WTC11 (cell line): Measurements from ENCODE around the gene KIAA1210. TPM values are rescaled to one million over a fixed set of nuclear protein-coding genes. Genes with fewer than 3 reads are reported as not detected.

ENCODE experiments used
- ATAC-seq: fragments of 200-7000 bp; cut with Tn5 transposase; 2 replicates; pipeline ENCODE4 v1.10.0; 2021; ENCODE audit warnings: mild to moderate bottlenecking, moderate library complexity
- CTCF ChIA-PET: fragments of 300-600 bp; sonication (Branson Sonifier 250); formaldehyde crosslinking; loops from one replicate; lab custom pipeline; 2021; ENCODE audit warnings: antibody characterized with exemption; lab: Charles Lee
- POLR2A ChIA-PET: fragments of 350-600 bp; sonication (Branson Sonifier 250); formaldehyde crosslinking; loops from one replicate; lab custom pipeline; 2021; ENCODE audit warnings: antibody characterized with exemption; lab: Charles Lee
- DNase-seq: peaks from one replicate; pipeline ENCODE4 v3.0.0; 2021; ENCODE audit warnings: low spot score
- H3K27ac Mint-ChIP-seq: 2 replicates; pipeline ENCODE4 v1.8.0; 2021; ENCODE audit warnings: mixed read lengths
- H3K27me3 Mint-ChIP-seq: 2 replicates; pipeline ENCODE4 v1.8.0; 2021; ENCODE audit warnings: low read depth, mild to moderate bottlenecking, moderate library complexity, mixed read lengths
- H3K36me3 Mint-ChIP-seq: 2 replicates; pipeline ENCODE4 v1.8.0; 2021; ENCODE audit warnings: mixed read lengths
- H3K4me1 Mint-ChIP-seq: 2 replicates; pipeline ENCODE4 v1.8.0; 2022; ENCODE audit warnings: mixed read lengths
- H3K4me3 Mint-ChIP-seq: 2 replicates; pipeline ENCODE4 v1.8.0; 2021; ENCODE audit warnings: mild to moderate bottlenecking, moderate library complexity, mixed read lengths
- H3K9me3 Mint-ChIP-seq: 2 replicates; pipeline ENCODE4 v1.8.0; 2021; ENCODE audit warnings: mixed read lengths
- AR ChIP-seq: fragments of 250-450 bp; sonication (Bioruptor Pico); IDR thresholded peaks from 2 replicates; pipeline ENCODE4 v1.9.0; 2021; ENCODE audit warnings: mild to moderate bottlenecking
- CTCF ChIP-seq: fragments of 200-600 bp; IDR thresholded peaks from 2 replicates; pipeline ENCODE4 v1.8.0; 2022; ENCODE audit warnings: antibody characterized with exemption
- E2F1 ChIP-seq: sonication (generic); formaldehyde crosslinking; IDR thresholded peaks from 2 replicates; pipeline ENCODE4 v1.8.0; 2022; ENCODE audit warnings: mild to moderate bottlenecking, missing genetic modification reagents
- E2F4 ChIP-seq: sonication (generic); formaldehyde crosslinking; IDR thresholded peaks from 2 replicates; pipeline ENCODE4 v1.8.1; 2022; ENCODE audit warnings: low read depth, mild to moderate bottlenecking, moderate library complexity, missing genetic modification reagents, borderline replicate concordance
- FOXJ3 ChIP-seq: sonication (generic); formaldehyde crosslinking; IDR thresholded peaks from 2 replicates; pipeline ENCODE4 v1.9.0; 2021; ENCODE audit warnings: missing genetic modification reagents, mild to moderate bottlenecking, borderline replicate concordance
- FOXP1 ChIP-seq: sonication (generic); formaldehyde crosslinking; IDR thresholded peaks from 2 replicates; pipeline ENCODE4 v1.8.0; 2022; ENCODE audit warnings: missing genetic modification reagents, mild to moderate bottlenecking, moderate library complexity, borderline replicate concordance
- IRF2 ChIP-seq: sonication (generic); formaldehyde crosslinking; IDR thresholded peaks from 2 replicates; pipeline ENCODE4 v1.8.0; 2022; ENCODE audit warnings: low read depth, missing genetic modification reagents, borderline replicate concordance
- JUN ChIP-seq: sonication (generic); formaldehyde crosslinking; IDR thresholded peaks from 2 replicates; pipeline ENCODE4 v1.8.0; 2023; ENCODE audit warnings: mild to moderate bottlenecking, missing genetic modification reagents
- MXD4 ChIP-seq: fragments of 250-450 bp; sonication (Bioruptor Pico); IDR thresholded peaks from 2 replicates; pipeline ENCODE4 v1.8.0; 2021; ENCODE audit warnings: mild to moderate bottlenecking, moderate library complexity, borderline replicate concordance
- PRDM15 ChIP-seq: sonication (generic); formaldehyde crosslinking; IDR thresholded peaks from 2 replicates; pipeline ENCODE4 v1.8.0; 2022; ENCODE audit warnings: missing genetic modification reagents
- PREB ChIP-seq: sonication (generic); formaldehyde crosslinking; IDR thresholded peaks from 2 replicates; pipeline ENCODE4 v1.8.1; 2022; ENCODE audit warnings: mild to moderate bottlenecking, missing genetic modification reagents, moderate library complexity, borderline replicate concordance
- STAT6 ChIP-seq: sonication (generic); formaldehyde crosslinking; conservative IDR thresholded peaks from 2 replicates; pipeline ENCODE4 v1.8.1; 2023; ENCODE audit warnings: mild to moderate bottlenecking, low read depth, missing genetic modification reagents, moderate library complexity
- TEAD1 ChIP-seq: sonication (generic); formaldehyde crosslinking; IDR thresholded peaks from 2 replicates; pipeline ENCODE4 v1.8.0; 2022; ENCODE audit warnings: mild to moderate bottlenecking, missing genetic modification reagents
- USF1 ChIP-seq: sonication (generic); formaldehyde crosslinking; IDR thresholded peaks from 2 replicates; pipeline ENCODE4 v1.8.0; 2022; ENCODE audit warnings: mild to moderate bottlenecking, missing genetic modification reagents
- ZMAT4 ChIP-seq: fragments of 250-450 bp; sonication (Bioruptor Pico); IDR thresholded peaks from 2 replicates; pipeline ENCODE4 v1.9.0; 2021; ENCODE audit warnings: mild to moderate bottlenecking
- ZNF219 ChIP-seq: sonication (generic); formaldehyde crosslinking; IDR thresholded peaks from 2 replicates; pipeline ENCODE4 v1.8.0; 2023; ENCODE audit warnings: missing genetic modification reagents, mild to moderate bottlenecking, borderline replicate concordance
- ZNF232 ChIP-seq: sonication (generic); formaldehyde crosslinking; IDR thresholded peaks from 2 replicates; pipeline ENCODE4 v1.8.0; 2022; ENCODE audit warnings: mild to moderate bottlenecking, missing genetic modification reagents
- ZNF263 ChIP-seq: sonication (generic); formaldehyde crosslinking; IDR thresholded peaks from 2 replicates; pipeline ENCODE4 v1.8.1; 2022; ENCODE audit warnings: low read depth, mild to moderate bottlenecking, moderate library complexity, missing genetic modification reagents
- ZNF423 ChIP-seq: fragments of 250-450 bp; sonication (Bioruptor Pico); IDR thresholded peaks from 2 replicates; pipeline ENCODE4 v2.1.2; 2022; ENCODE audit warnings: mild to moderate bottlenecking, moderate library complexity
- ZNF512 ChIP-seq: sonication (generic); formaldehyde crosslinking; IDR thresholded peaks from 2 replicates; pipeline ENCODE4 v1.8.1; 2022; ENCODE audit warnings: missing genetic modification reagents, borderline replicate concordance
- total RNA-seq: library from RNA; stranded (reverse); gene quantifications from 3 replicates; pipeline ENCODE4 v1.2.3, GENCODE V29; 2021

Gene KIAA1210
- total RNA-seq, 1 experiment from 2014 or later, result not detected

GRCh38 chrX:119134466-119134865 is 6.9 kb upstream of the KIAA1210 start:
- no peak for DNase-seq
- TF ChIP-seq USF1 (CRISPR knock-in tag) (no peak), ZNF219 (CRISPR knock-in tag) (no peak), FOXJ3 (CRISPR knock-in tag) (no peak), AR (CRISPR knock-in tag) (no peak), TEAD1 (no peak), JUN (CRISPR knock-in tag) (no peak), ZNF423 (CRISPR knock-in tag) (no peak), ZNF263 (CRISPR knock-in tag) (no peak), PREB (CRISPR knock-in tag) (no peak), ZNF512 (CRISPR knock-in tag) (no peak), E2F4 (no peak), STAT6 (no peak), IRF2 (no peak), PRDM15 (no peak), ZMAT4 (CRISPR knock-in tag) (no peak), E2F1 (no peak), ZNF232 (no peak), FOXP1 (CRISPR knock-in tag) (no peak), CTCF (no peak), MXD4 (no peak)
- CTCF ChIA-PET, result no interaction called here

More at GRCh38 chrX:119134466-119134865, 6.9 kb upstream of the KIAA1210 start:
- POLR2A ChIA-PET, result no interaction called here
- H3K4me3 Mint-ChIP-seq, result no peak overlapping the region
- ATAC-seq, result no peak
- H3K27me3 Mint-ChIP-seq, result peaks cover 6% of the 10 kb centered on the region; the same call in 1 of the 2 replicates
- H3K36me3 Mint-ChIP-seq, result no peaks in the 10 kb centered on the region
- H3K4me1 Mint-ChIP-seq, result no peaks in the 10 kb centered on the region
- no peaks in the 10 kb centered on the region for H3K9me3 Mint-ChIP-seq
- H3K27ac Mint-ChIP-seq, result no peak overlapping the region
